GM12801 (cell line): ENCODE results near the gene HOXC12.

Source experiments
- CTCF ChIP-seq: IDR thresholded peaks from one replicate; pipeline ENCODE4 v1.5.1; 2011; ENCODE audit warnings: control low read depth; ENCODE audit not compliant: insufficient read length; ENCODE audit errors: extremely low read depth

HOXC12 gene

DNA sequence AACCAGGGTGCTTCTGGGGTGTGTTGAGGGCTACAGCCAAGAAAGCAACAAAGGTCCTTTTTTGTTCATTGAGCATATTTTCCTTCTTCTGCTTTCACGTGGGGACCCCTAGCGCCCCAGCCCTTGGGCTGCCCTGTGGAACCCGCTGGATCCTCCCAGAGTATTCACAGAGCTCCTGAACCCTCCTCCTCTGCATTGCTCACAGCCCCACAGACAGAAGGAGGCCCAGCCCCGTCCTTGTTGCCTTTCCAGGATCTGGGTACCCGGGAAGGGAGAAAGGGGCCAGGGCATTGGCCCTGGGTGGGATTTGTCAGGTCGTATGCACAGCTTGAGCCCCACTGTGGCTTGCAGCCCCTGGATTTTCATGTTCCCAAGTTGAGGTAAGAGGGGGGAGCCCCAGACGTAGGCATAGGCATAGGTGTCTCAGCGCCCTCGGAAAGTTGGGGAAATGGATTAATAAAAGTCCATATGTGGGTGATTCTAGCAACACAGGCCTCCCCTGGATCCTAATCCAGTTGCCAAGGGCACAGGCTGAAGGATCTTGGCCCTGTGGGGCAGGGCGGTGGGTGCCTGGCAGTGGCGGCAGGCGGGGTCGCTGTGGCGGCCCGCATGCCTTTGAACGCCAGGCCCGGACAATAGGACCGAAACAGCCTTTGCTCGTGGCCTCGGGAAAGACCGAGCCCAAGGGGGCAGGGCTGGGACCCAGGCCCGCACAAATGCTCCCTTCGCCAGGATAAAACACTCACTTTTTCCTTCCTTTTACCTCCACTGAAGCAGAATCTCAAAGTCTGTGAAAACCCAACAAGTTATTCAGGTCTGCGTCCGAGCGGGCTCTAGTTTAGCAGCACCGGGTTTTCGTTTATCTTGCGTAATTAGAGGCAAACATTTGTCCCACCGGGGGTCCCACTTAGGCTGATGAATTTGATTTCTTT is 27.2 kb downstream of the HOXC12 start:
- no peak for TF ChIP-seq CTCF

- TF ChIP-seq CTCF = no peak
Measured at GRCh38 chr12:53982648-53983567, 28.2 kb downstream of the HOXC12 start.

DNA sequence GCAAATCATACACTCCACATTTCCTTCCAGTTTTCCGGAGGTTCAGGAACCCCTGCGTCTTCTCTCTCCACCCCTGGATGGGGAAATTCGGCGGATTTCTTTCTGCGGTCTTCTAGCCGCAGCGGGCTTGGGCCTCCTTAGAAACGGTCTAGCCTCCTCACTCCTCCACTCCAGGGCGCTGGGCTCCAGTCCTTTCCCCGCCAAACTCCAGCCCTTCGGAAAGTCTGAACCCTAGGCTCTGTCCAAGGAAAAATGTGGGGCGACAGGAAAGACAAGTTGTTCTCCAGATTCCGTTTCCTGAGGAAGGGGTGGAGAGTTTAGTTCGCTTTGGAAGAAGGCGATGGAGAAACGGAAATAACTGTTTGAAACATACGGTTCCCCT is 28.9 kb downstream of the HOXC12 start:
- TF ChIP-seq CTCF = no peak

GRCh38 chr12:53983950-53984572 is 29.4 kb downstream of the HOXC12 start:
- TF ChIP-seq CTCF = no peak

DNA sequence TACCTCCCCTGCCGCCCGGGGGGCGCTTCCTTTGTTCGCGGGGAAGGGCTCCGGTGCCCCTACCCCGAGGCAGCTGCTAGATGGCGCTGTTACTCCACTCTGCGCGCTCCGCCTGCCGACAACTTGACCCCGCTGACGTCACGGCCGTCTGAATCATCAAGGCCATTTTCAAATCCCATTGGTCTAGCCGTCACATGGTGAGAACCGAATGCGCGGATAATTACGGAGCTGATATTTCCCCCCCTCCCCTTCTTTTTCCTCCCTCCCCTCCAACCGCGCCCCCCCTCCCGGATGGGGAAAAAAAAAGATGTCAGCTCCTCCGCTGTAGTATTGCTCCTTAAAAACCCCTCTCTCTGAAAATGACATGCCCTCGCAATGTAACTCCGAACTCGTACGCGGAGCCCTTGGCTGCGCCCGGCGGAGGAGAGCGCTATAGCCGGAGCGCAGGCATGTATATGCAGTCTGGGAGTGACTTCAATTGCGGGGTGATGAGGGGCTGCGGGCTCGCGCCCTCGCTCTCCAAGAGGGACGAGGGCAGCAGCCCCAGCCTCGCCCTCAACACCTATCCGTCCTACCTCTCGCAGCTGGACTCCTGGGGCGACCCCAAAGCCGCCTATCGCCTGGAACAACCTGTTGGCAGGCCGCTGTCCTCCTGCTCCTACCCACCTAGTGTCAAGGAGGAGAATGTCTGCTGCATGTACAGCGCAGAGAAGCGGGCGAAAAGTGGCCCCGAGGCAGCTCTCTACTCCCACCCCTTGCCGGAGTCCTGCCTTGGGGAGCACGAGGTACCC is 30.4 kb downstream of the HOXC12 start, which contains the start of gene HOXC10:
HOXC10 (plus strand) TSS at position 246 of the 791 bp plus-strand sequence; CDS start at position 360, 114 bp downstream.
- TF ChIP-seq CTCF = no peak

DNA sequence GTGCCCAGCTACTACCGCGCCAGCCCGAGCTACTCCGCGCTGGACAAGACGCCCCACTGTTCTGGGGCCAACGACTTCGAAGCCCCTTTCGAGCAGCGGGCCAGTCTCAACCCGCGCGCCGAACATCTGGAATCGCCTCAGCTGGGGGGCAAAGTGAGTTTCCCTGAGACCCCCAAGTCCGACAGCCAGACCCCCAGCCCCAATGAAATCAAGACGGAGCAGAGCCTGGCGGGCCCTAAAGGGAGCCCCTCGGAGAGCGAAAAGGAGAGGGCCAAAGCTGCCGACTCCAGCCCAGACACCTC is 30.9 kb downstream of the HOXC12 start:
- no peak for TF ChIP-seq CTCF
